GM12875 (cell line): ENCODE results near the gene CFB.

Experiments
- H3K4me3 ChIP-seq: one replicate; pipeline ENCODE4 v1.5.1; 2011; ENCODE audit warnings: low read depth, low read length, control low read depth
- CTCF ChIP-seq: IDR thresholded peaks from 2 replicates; pipeline ENCODE4 v1.5.1; 2011; ENCODE audit warnings: low read depth, mild to moderate bottlenecking, control low read depth, inconsistent platforms, low read length, moderate library complexity, borderline replicate concordance; ENCODE audit not compliant: insufficient read depth

CFB gene

GRCh38 chr6:31948753-31949413 lies 3.0 kb downstream of the CFB start:
- H3K4me3 ChIP-seq, result no peak overlapping the region
- no peak for TF ChIP-seq CTCF

GRCh38 chr6:31949926-31950548 lies 4.1 kb downstream of the CFB start:
- no peak for TF ChIP-seq CTCF

GRCh38 chr6:31952140-31952805 lies 6.4 kb downstream of the CFB start:
- peak; percentile 34; the same call in 1 of the 2 replicates for TF ChIP-seq CTCF

More at GRCh38 chr6:31949926-31950548, 4.1 kb downstream of the CFB start:
- no peak overlapping the region for H3K4me3 ChIP-seq

GRCh38 chr6:31952890-31953289 lies 7.0 kb downstream of the CFB start:
- no peak overlapping the region for H3K4me3 ChIP-seq
- no peak for TF ChIP-seq CTCF

More at GRCh38 chr6:31952140-31952805, 6.4 kb downstream of the CFB start:
- H3K4me3 ChIP-seq, result no peak overlapping the region

GRCh38 chr6:31954511-31954910 lies 8.6 kb downstream of the CFB start:
- TF ChIP-seq CTCF, result no peak
- H3K4me3 ChIP-seq, result no peak overlapping the region

- TF ChIP-seq CTCF, result no peak
Measured at GRCh38 chr6:31956796-31957195, 10.9 kb downstream of the CFB start.

More at GRCh38 chr6:31956796-31957195, 10.9 kb downstream of the CFB start:
- no peak overlapping the region for H3K4me3 ChIP-seq
